ENCODE data around the gene ZNF57. TPM values are rescaled to one million over a fixed set of nuclear protein-coding genes. Genes with fewer than 3 reads are reported as not detected.
A peak's percentile ranks its signal among the peaks of the same experiment; 100 is the strongest.
"Not testable (repeated sequence)": the region's sequence is repeated elsewhere in the genome, so short reads cannot be mapped to it uniquely, and the experiment has no call there.

ZNF57 gene
- total RNA-seq, 1 donor from 2014 or later: 3.2 TPM

DNA sequence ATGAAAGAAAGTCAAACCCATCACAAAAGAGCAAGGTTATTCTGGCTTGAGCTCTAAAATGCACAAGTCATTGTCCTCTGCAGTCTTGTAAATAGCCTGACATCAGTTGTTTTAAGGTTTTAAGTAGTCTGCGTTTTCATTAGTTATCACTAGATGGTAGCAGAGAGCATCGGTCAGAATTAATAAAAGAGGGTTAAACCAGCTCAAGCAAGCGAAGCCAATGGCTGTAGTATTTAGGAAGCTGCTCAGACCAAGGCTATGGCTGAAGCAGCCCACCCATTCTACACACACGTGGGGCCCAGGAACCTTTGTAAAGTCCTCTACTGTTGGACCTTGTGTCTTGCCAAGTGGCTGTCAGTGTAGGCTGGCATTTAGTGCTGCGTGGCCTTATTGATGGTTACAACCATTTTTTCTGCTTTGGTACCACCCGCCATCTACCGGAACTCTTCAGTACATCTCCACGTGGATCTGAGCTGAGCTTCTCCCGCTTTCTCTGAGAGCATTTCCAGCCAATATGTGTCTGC lies 13.3 kb upstream of the ZNF57 start:
- Histone ChIP-seq H3K27me3 (ENCODE audit: low read depth) (no peaks in the 10 kb centered on the region), H3K27ac (replicated peaks) (no peak overlapping the region), H3K36me3 (no peaks in the 10 kb centered on the region), H3K9me3 (replicated peaks) (no peaks in the 10 kb centered on the region), H3K4me3 (no peak overlapping the region), H3K4me1 (no peaks in the 10 kb centered on the region)
- TF ChIP-seq, protein P1, sequence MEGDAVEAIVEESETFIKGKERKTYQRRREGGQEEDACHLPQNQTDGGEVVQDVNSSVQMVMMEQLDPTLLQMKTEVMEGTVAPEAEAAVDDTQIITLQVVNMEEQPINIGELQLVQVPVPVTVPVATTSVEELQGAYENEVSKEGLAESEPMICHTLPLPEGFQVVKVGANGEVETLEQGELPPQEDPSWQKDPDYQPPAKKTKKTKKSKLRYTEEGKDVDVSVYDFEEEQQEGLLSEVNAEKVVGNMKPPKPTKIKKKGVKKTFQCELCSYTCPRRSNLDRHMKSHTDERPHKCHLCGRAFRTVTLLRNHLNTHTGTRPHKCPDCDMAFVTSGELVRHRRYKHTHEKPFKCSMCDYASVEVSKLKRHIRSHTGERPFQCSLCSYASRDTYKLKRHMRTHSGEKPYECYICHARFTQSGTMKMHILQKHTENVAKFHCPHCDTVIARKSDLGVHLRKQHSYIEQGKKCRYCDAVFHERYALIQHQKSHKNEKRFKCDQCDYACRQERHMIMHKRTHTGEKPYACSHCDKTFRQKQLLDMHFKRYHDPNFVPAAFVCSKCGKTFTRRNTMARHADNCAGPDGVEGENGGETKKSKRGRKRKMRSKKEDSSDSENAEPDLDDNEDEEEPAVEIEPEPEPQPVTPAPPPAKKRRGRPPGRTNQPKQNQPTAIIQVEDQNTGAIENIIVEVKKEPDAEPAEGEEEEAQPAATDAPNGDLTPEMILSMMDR (IDR thresholded peaks at IDR 0.05; ENCODE audit: borderline replicate concordance): peak; percentile 78
- DNase-seq: no peak
- intact Hi-C loops (cut with micrococcal nuclease): no loop called here

DNA sequence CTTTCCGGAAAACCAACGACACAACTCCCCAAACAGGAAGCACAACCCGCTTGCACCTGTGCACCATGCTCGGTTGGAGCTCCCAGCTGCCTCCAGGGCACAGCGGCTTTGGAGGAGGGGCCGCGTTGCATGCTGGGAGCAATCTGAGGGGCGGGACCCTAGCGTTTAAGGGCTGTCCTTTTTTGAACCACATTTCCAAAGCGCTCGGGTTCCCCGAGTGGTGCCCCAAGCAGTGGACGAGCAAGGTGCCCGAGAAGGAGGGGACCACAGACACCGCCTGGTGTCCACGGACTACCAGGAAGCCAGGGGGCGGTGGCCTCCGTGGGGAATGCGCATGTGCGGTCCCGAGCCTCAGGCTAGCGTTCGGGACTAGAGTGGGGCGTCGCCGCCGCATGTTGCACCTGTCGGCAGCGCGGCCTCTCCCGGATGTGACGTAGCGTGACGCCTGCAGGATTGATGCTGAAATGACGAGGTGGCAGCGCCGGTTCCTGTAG lies 11.9 kb upstream of the ZNF57 start:
- Histone ChIP-seq H3K9me3 (replicated peaks) (no peaks in the 10 kb centered on the region), H3K4me1 (peaks cover 2% of the 10 kb centered on the region), H3K27ac (replicated peaks) (peak overlapping the region; percentile 48), H3K36me3 (no peaks in the 10 kb centered on the region), H3K27me3 (ENCODE audit: low read depth) (no peaks in the 10 kb centered on the region), H3K4me3 (peak overlapping the region; percentile 55)
- intact Hi-C loops (cut with micrococcal nuclease): no loop called here
- TF ChIP-seq, protein P1 (IDR thresholded peaks at IDR 0.05; ENCODE audit: borderline replicate concordance): no peak
- no peak for DNase-seq

DNA sequence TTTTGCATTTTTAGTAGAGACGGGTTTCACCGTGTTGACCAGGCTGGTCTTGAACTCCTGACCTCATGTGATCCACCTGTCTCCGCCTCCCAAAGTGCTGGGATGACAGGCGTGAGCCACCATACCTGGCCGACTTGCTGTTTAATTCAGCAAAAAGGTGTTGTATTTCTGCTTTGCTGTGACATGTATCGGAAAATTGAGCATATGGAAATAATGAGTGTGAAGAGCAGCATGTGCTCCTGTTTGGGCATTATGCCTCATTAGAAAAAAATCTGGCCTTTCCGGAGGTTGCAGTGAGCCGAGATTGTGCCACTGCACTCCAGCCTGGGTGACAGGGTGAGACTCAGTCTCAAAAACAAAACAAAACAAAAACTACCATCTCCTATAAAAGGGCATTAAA lies 10.2 kb upstream of the ZNF57 start:
- intact Hi-C loops (cut with micrococcal nuclease); H3K4me3 ChIP-seq; H3K9me3 ChIP-seq (replicated peaks); H3K27ac ChIP-seq (replicated peaks); H3K27me3 ChIP-seq (ENCODE audit: low read depth); H3K4me1 ChIP-seq; H3K36me3 ChIP-seq; DNase-seq: not testable (repeated sequence)

DNA sequence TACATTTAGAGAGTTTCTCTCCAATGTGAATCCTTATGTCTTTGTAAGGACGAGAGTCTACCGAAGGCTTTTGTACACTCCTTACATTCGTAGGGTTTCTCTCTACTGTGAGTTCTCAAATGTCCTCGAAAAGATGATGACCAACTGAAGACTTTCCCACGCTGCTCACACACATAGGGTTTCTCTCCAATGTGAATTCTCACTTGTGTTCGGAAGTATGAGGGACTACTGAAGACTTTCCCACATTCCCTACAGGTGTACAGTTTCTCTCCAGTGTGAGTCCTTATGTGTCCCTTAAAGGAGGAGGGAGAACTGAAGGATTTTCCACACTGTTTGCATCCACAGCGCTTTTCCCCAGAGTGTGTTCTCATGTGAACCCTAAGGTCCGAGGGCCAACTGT lies 4.0 kb upstream of the ZNF57 start:
- H3K36me3 ChIP-seq: no peaks in the 10 kb centered on the region
- H3K4me3 ChIP-seq: no peak overlapping the region
- no peak overlapping the region for H3K27ac ChIP-seq (replicated peaks)
- DNase-seq: no peak
- H3K27me3 ChIP-seq (ENCODE audit: low read depth): no peaks in the 10 kb centered on the region
- TF ChIP-seq, protein P1 (IDR thresholded peaks at IDR 0.05; ENCODE audit: borderline replicate concordance): no peak
- peaks cover 13% of the 10 kb centered on the region for H3K4me1 ChIP-seq
- intact Hi-C loops (cut with micrococcal nuclease): no loop called here
- peaks cover 25% of the 10 kb centered on the region for H3K9me3 ChIP-seq (replicated peaks)

DNA sequence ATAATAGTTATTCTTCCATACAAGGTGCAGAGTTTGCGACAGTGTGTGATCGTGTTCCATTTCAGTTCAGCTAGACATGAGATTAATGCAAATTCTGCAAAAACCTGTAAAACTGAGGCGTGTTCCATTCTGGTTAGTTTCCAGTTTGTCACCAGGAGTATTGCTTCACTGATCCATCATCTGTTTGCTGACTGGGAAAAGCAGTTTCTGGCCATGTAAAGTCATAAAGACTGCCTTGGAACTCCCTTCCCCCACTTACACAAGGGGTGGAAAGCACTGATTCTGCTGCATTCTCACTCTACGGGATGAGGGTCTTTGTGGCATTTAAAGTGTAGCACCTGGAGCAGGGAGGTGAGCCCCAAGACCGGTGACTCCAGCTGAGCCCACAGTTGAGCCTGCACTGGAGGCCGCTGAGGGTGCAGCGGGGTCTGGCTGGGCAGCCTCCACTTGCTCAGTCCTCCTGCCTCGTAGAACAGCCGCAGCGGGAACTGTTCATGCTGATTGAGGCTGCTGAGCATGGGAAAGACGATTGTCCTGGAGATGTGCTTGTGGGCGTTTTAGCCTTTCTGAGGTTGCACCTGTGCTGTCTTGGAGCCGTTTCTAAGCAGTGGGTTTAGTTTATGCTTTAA lies 2.0 kb downstream of the ZNF57 start:
- Histone ChIP-seq H3K9me3 (replicated peaks) (peaks cover 2% of the 10 kb centered on the region), H3K27ac (replicated peaks) (no peak overlapping the region), H3K36me3 (no peaks in the 10 kb centered on the region), H3K4me3 (no peak overlapping the region), H3K4me1 (peaks cover 17% of the 10 kb centered on the region), H3K27me3 (ENCODE audit: low read depth) (no peaks in the 10 kb centered on the region)
- DNase-seq: no peak
- intact Hi-C loops (cut with micrococcal nuclease): no loop called here
- TF ChIP-seq, protein P1 (IDR thresholded peaks at IDR 0.05; ENCODE audit: borderline replicate concordance): no peak

DNA sequence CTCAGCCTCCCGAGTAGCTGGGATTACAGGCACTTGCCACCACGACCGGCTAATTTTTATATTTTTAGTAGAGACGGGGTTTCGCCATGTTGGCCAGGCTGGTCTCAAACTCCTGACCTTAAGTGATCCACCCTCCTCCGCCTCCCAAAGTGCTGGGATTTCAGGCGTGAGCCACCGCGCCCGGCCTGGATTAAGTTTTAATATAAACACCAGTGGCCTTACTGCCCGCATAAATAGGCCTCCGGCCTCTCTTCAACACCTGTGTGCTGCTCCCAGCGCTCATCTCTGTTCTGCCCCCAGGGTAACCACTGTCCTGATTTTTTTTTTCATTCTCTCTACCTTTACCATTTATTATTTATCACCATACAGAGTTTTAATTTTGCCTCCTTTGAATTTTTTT lies 2.6 kb downstream of the ZNF57 start:
- H3K36me3 ChIP-seq; H3K27ac ChIP-seq (replicated peaks); H3K27me3 ChIP-seq (ENCODE audit: low read depth); H3K4me3 ChIP-seq; DNase-seq; intact Hi-C loops (cut with micrococcal nuclease); H3K9me3 ChIP-seq (replicated peaks): not testable (repeated sequence)
- peaks cover 17% of the 10 kb centered on the region for H3K4me1 ChIP-seq
